ENCODE data around the gene TRIP10. TPM values are rescaled to one million over a fixed set of nuclear protein-coding genes. Genes with fewer than 3 reads are reported as not detected.
A peak's percentile ranks its signal among the peaks of the same experiment; 100 is the strongest.

TRIP10 gene
- total and polyA plus RNA-seq, 4 donors = 60.8 to 97.3 (median 79.8) TPM

DNA sequence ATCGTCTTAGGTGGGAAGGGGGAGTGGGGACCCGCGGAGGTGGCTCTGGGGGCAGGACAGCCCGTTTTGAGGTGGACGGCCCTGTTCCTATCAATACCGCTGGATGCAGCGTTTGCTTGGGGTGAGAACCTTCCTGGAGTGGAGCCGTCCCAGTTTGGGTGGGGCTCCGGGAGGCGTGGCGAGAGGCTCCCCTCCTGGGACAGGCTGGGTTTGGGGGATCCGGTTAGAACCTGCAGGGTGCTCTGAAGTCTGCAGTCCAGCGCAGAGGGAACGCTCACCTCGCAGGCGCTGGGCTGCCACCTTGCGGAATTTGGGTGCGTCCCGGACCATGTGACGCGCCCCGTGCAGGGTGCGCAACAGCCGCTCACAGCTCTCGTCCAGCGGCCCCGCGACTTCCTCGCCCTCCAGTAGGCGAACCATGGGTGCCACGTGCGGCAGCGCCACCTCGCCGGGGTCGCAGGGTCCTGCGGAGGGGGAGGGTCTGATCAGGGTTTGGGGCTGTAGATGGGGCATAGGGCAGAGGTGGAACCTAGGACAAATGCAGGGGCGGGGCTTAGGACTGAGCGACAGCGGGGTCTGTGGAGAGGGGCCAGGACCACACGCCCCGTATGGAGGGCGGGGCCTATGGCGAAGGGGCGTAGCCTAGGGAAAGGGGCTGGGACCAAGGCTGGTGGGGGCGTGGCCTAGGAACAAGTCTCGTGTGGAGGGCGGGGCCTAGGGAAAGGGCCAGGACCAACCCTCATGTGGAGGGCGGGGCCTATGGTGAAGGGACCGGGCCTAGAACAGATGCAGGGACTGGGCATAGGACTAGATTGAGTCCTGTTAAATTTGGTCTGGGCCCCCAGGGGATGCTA, 13.9 kb downstream of the TRIP10 start:
- WGBS, 2 donors = 7 to 27% methylated on average over 50 of the region's 50 CpGs
- Histone ChIP-seq H3K27me3 (ENCODE audit: control insufficient read depth in 3 of 3, insufficient read depth in 3 of 3, low read length in 2 of 3) (no peaks in the 10 kb centered on the region), H3K9me3 (ENCODE audit: control insufficient read depth in 4 of 4, insufficient read depth in 3 of 4, low read length in 3 of 4) (no peaks in the 10 kb centered on the region), H3K4me3 (peak overlapping the region; percentile 11), H3K9ac (ENCODE audit: insufficient read depth in 1 of 2, low read length in 2 of 2) (no peak overlapping the region), H3K36me3 (ENCODE audit: control insufficient read depth in 4 of 4, insufficient read depth in 4 of 4, low read length in 4 of 4) (peaks cover 11 to 36% (median 22%) of the 10 kb centered on the region in 4 donors), H3K4me1 (ENCODE audit: control insufficient read depth in 5 of 5, insufficient read depth in 5 of 5, low read length in 5 of 5) (peaks cover 0 to 11% (median 6%) of the 10 kb centered on the region in 5 donors), H3K27ac (ENCODE audit: low read depth in 1 of 2, low read length in 1 of 2) (peak overlapping the region in 1 of 2 donors; percentile 63)
- DNase-seq (peak; percentile 66 to 76 (median 74)), ATAC-seq (ENCODE audit: insufficient read depth, low FRiP score) (peak; percentile 83)
- TF ChIP-seq, protein P1, sequence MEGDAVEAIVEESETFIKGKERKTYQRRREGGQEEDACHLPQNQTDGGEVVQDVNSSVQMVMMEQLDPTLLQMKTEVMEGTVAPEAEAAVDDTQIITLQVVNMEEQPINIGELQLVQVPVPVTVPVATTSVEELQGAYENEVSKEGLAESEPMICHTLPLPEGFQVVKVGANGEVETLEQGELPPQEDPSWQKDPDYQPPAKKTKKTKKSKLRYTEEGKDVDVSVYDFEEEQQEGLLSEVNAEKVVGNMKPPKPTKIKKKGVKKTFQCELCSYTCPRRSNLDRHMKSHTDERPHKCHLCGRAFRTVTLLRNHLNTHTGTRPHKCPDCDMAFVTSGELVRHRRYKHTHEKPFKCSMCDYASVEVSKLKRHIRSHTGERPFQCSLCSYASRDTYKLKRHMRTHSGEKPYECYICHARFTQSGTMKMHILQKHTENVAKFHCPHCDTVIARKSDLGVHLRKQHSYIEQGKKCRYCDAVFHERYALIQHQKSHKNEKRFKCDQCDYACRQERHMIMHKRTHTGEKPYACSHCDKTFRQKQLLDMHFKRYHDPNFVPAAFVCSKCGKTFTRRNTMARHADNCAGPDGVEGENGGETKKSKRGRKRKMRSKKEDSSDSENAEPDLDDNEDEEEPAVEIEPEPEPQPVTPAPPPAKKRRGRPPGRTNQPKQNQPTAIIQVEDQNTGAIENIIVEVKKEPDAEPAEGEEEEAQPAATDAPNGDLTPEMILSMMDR (IDR thresholded peaks at IDR 0.05; ENCODE audit: control extremely low read depth, extremely low read depth) = peak; percentile 10

DNA sequence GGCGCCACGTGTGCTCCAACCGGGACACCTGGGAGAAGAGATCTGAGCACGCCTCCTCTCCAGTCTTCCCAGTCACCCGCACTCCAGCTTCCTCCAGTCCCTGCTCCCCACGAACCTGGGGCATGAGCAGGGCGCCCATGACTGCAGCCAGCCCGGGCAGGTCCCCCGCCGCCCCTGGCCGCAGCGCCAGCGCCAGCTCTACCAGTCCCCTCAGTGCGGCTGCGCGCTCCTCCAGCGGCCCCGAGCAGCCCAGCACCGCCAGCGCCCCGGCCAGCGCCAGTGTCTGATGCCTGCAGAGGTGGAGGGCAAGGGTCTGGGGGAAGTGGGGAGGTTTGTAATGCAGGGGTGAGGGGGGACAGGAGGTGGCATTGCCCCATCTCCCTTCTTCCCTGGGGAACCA, 14.7 kb downstream of the TRIP10 start:
- peaks cover 0 to 11% (median 5%) of the 10 kb centered on the region in 5 donors for H3K4me1 ChIP-seq (ENCODE audit: control insufficient read depth in 5 of 5, insufficient read depth in 5 of 5, low read length in 5 of 5)
- no peaks in the 10 kb centered on the region for H3K9me3 ChIP-seq (ENCODE audit: control insufficient read depth in 4 of 4, insufficient read depth in 3 of 4, low read length in 3 of 4)
- H3K27me3 ChIP-seq (ENCODE audit: control insufficient read depth in 3 of 3, insufficient read depth in 3 of 3, low read length in 2 of 3) = no peaks in the 10 kb centered on the region
- ATAC-seq (ENCODE audit: insufficient read depth, low FRiP score) (no peak), DNase-seq (no peak)
- TF ChIP-seq, protein P1 (IDR thresholded peaks at IDR 0.05; ENCODE audit: control extremely low read depth, extremely low read depth) = no peak
- peaks cover 10 to 40% (median 19%) of the 10 kb centered on the region in 4 donors for H3K36me3 ChIP-seq (ENCODE audit: control insufficient read depth in 4 of 4, insufficient read depth in 4 of 4, low read length in 4 of 4)
- H3K4me3 ChIP-seq = no peak overlapping the region
- H3K27ac ChIP-seq (ENCODE audit: low read depth in 1 of 2, low read length in 1 of 2) = no peak overlapping the region
- WGBS, 2 donors = 95 to 97% methylated on average over 22 of the region's 22 CpGs
- no peak overlapping the region for H3K9ac ChIP-seq (ENCODE audit: insufficient read depth in 1 of 2, low read length in 2 of 2)

DNA sequence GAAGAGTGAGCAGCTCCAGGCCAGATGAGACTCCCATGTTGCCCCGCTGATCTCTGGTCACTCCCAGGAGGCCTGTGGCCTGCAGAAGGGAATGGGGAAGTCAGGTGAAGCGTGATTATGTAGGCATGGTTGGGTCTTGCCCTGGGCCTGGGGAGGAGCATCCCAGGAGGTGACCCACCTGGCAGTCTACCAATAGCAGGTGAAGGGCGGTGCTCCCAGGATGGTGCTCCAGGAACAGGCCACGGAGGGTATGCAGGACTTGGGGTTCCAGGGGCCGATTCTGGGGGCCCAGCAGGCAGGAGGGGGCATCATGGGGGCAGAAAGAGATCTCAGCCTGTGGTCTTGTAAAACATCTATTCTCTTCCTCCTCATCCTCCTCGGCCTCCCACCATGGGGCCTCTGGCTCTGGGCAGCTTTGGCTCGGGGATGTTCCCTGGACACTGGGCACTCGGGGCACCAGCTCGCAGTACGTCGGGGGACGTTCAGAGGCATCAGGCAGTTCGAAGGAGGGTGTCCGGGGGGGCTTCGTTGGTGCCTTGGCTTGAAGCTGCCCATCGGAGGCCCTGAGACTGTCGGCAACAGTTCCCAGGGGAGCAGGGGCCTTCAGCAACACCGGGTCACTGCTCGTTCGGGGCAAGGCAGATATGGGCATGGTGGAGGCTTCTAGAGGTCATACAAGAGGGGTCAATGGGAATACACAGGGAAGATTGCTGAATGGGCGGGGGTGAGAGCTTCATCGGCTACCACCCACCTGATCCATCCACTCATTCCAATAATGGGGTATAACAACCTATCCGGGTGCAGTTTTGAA, 15.4 kb downstream of the TRIP10 start:
- peaks cover 3 to 35% (median 14%) of the 10 kb centered on the region in 4 donors for H3K36me3 ChIP-seq (ENCODE audit: control insufficient read depth in 4 of 4, insufficient read depth in 4 of 4, low read length in 4 of 4)
- H3K9me3 ChIP-seq (ENCODE audit: control insufficient read depth in 4 of 4, insufficient read depth in 3 of 4, low read length in 3 of 4) = no peaks in the 10 kb centered on the region
- TF ChIP-seq, protein P1 (IDR thresholded peaks at IDR 0.05; ENCODE audit: control extremely low read depth, extremely low read depth) = no peak
- no peak overlapping the region for H3K9ac ChIP-seq (ENCODE audit: insufficient read depth in 1 of 2, low read length in 2 of 2)
- H3K4me1 ChIP-seq (ENCODE audit: control insufficient read depth in 5 of 5, insufficient read depth in 5 of 5, low read length in 5 of 5) = peaks cover 0 to 9% (median 0%) of the 10 kb centered on the region in 5 donors
- DNase-seq (no peak), ATAC-seq (ENCODE audit: insufficient read depth, low FRiP score) (no peak)
- H3K27me3 ChIP-seq (ENCODE audit: control insufficient read depth in 3 of 3, insufficient read depth in 3 of 3, low read length in 2 of 3) = no peaks in the 10 kb centered on the region
- no peak overlapping the region for H3K27ac ChIP-seq (ENCODE audit: low read depth in 1 of 2, low read length in 1 of 2)
- no peak overlapping the region for H3K4me3 ChIP-seq
- WGBS, 2 donors = 91 to 92% methylated on average over 23 of the region's 23 CpGs

Measured in lung (tissue), 12 donors.